Keratinocyte (primary cell): ENCODE data around the gene ATP5MC2. TPM values are rescaled to one million over a fixed set of nuclear protein-coding genes. Genes with fewer than 3 reads are reported as not detected.
"Not testable (repeated sequence)": the region's sequence is repeated elsewhere in the genome, so short reads cannot be mapped to it uniquely, and the experiment has no call there.

ENCODE experiments used
- DNase-seq: peaks from one replicate; pipeline ENCODE4 v3.0.0-alpha.2; 2011; ENCODE audit warnings: low read depth, missing footprints, low spot score
- FAIRE-seq: peaks from 2 replicates; lab custom pipeline; 2011; peaks lifted over from hg19 to GRCh38; lab: Jason Lieb, UNC
- H2AFZ ChIP-seq: 2 replicates; pipeline ENCODE4 v1.6.0; 2012; ENCODE audit warnings: low read length, control low read depth, inconsistent platforms; ENCODE audit not compliant: control insufficient read depth
- H3K27ac ChIP-seq: 2 replicates; pipeline ENCODE4 v1.5.1; 2011; ENCODE audit warnings: low read length; ENCODE audit not compliant: control insufficient read depth, insufficient read depth
- H3K27me3 ChIP-seq: 3 replicates; pipeline ENCODE4 v1.6.0; 2011; ENCODE audit warnings: low read length; ENCODE audit not compliant: control insufficient read depth, insufficient read depth; ENCODE audit errors: extremely low read depth
- H3K36me3 ChIP-seq, 2 experiments: 2 replicates in 1 of 2; 3 replicates in 1 of 2; pipeline ENCODE4 v1.5.1; 2011; ENCODE audit warnings: low read length in 2 of 2, mild to moderate bottlenecking in 1 of 2; ENCODE audit not compliant: control insufficient read depth in 2 of 2, insufficient read depth in 2 of 2; ENCODE audit errors: extremely low read depth in 1 of 2
- H3K4me1 ChIP-seq: 3 replicates; pipeline ENCODE4 v1.5.1; 2011; ENCODE audit warnings: low read length; ENCODE audit not compliant: control insufficient read depth, insufficient read depth; ENCODE audit errors: extremely low read depth
- H3K4me2 ChIP-seq: 3 replicates; pipeline ENCODE4 v1.6.0; 2011; ENCODE audit warnings: low read depth, low read length; ENCODE audit not compliant: control insufficient read depth, insufficient read depth; ENCODE audit errors: extremely low read depth
- H3K4me3 ChIP-seq, 3 experiments: fragments of 200-600 bp in 1 of 3; sonication (generic) in 1 of 3; 2 replicates in 2 of 3; 3 replicates in 1 of 3; pipeline ENCODE4 v1.5.1; 2011 to 2016; ENCODE audit warnings: low read length in 3 of 3, mild to moderate bottlenecking in 3 of 3, control low read depth in 2 of 3, inconsistent platforms in 1 of 3, low read depth in 1 of 3, mixed read lengths in 1 of 3, mixed run types in 1 of 3, moderate library complexity in 1 of 3; ENCODE audit not compliant: control insufficient read depth in 2 of 3, insufficient read depth in 2 of 3; ENCODE audit errors: extremely low read depth in 1 of 3
- H3K79me2 ChIP-seq: 2 replicates; pipeline ENCODE4 v1.6.0; 2012; ENCODE audit warnings: low read length; ENCODE audit not compliant: control insufficient read depth, insufficient read depth
- H3K9ac ChIP-seq: 3 replicates; pipeline ENCODE4 v1.6.0; 2011; ENCODE audit warnings: low read length; ENCODE audit not compliant: control insufficient read depth, insufficient read depth; ENCODE audit errors: extremely low read depth
- H3K9me1 ChIP-seq: 3 replicates; pipeline ENCODE4 v1.6.0; 2011; ENCODE audit warnings: low read length; ENCODE audit not compliant: control insufficient read depth, insufficient read depth; ENCODE audit errors: extremely low read depth
- H3K9me3 ChIP-seq: 2 replicates; pipeline ENCODE4 v1.5.1; 2012; ENCODE audit warnings: low read depth, low read length; ENCODE audit not compliant: control insufficient read depth
- H4K20me1 ChIP-seq: 3 replicates; pipeline ENCODE4 v1.6.0; 2011; ENCODE audit warnings: low read length; ENCODE audit not compliant: control insufficient read depth, insufficient read depth; ENCODE audit errors: extremely low read depth
- CTCF ChIP-seq, 3 experiments: IDR thresholded peaks in 1 of 3; conservative IDR thresholded peaks in 1 of 3; optimal IDR thresholded peaks in 1 of 3; 2 replicates in 2 of 3; 3 replicates in 1 of 3; pipeline versions ENCODE3 to v1.5.1; 2011; ENCODE audit warnings: low read length in 3 of 3, mild to moderate bottlenecking in 3 of 3, moderate library complexity in 2 of 3, control low read depth in 1 of 3, inconsistent platforms in 1 of 3; ENCODE audit not compliant: insufficient read depth in 2 of 3; ENCODE audit errors: extremely low read depth in 1 of 3
- EZH2 ChIP-seq: IDR thresholded peaks from one replicate; pipeline ENCODE4 v1.6.1; 2012; ENCODE audit warnings: inconsistent platforms, mild to moderate bottlenecking, low read length, moderate library complexity
- dilution Hi-C: fragments of 300-500 bp; cut with MboI; formaldehyde crosslinking; loops from one replicate; pipeline ENCODE4 v1.7.0; 2020; ENCODE audit warnings: low sequenced_read_pairs; ENCODE audit not compliant: extremely low pct_ligation_motif_present
- polyA plus RNA-seq, 5 experiments: library from polyadenylated mRNA; depleted of rRNA in 3 of 5; stranded (reverse) in 3 of 5; stranded (forward) in 1 of 5; unstranded in 1 of 5; fragments of >200 nt; gene quantifications; 1 replicate in 1 of 5; 2 replicates in 3 of 5; 3 replicates in 1 of 5; pipeline versions ENCODE4 v1.2.1 to v1.2.3, GENCODE V29; 2011 to 2012; ENCODE audit warnings: missing spikeins in 2 of 5, low read depth in 1 of 5, low replicate concordance in 1 of 5

Gene ATP5MC2
- polyA plus RNA-seq, 1 donor (not counting 4 experiments of a cell fraction or from before 2014, with no cell fraction given) = 138 TPM

- Histone ChIP-seq H3K9me1 (no peaks in the 10 kb centered on the region), H3K4me3 (no peak overlapping the region), H3K9me3 (no peaks in the 10 kb centered on the region), H3K36me3 (no peaks in the 10 kb centered on the region), H3K27me3 (no peaks in the 10 kb centered on the region), H3K79me2 (no peaks in the 10 kb centered on the region), H3K27ac (no peak overlapping the region), H4K20me1 (no peaks in the 10 kb centered on the region), H3K9ac (no peak overlapping the region), H3K4me2 (no peak overlapping the region), H3K4me1 (no peaks in the 10 kb centered on the region), H2AFZ (no peak overlapping the region)
- dilution Hi-C loops = no loop called here
- DNase-seq (no peak), FAIRE-seq (no peak)
- TF ChIP-seq EZH2 (no peak), CTCF (optimal IDR thresholded peaks at IDR 0.05 in 1 of 3, IDR thresholded peaks at IDR 0.05 in 1 of 3, conservative IDR thresholded peaks at IDR 0.05 in 1 of 3; ENCODE audit: extremely low read depth in 1 of 3, insufficient read depth in 2 of 3, low read length in 3 of 3) (no peak)
These were observed 37.8 kb downstream of the ATP5MC2 start for GRCh38 chr12:53638057-53638456.

- Histone ChIP-seq H3K4me3 (no peak overlapping the region), H3K36me3 (no peaks in the 10 kb centered on the region), H3K27me3 (no peaks in the 10 kb centered on the region), H2AFZ (no peak overlapping the region), H4K20me1 (no peaks in the 10 kb centered on the region), H3K27ac (no peak overlapping the region), H3K9me3 (no peaks in the 10 kb centered on the region), H3K4me2 (no peak overlapping the region), H3K9ac (no peak overlapping the region), H3K79me2 (no peaks in the 10 kb centered on the region), H3K4me1 (no peaks in the 10 kb centered on the region), H3K9me1 (no peaks in the 10 kb centered on the region)
- no peak for DNase-seq
- TF ChIP-seq CTCF (optimal IDR thresholded peaks at IDR 0.05 in 1 of 3, IDR thresholded peaks at IDR 0.05 in 1 of 3, conservative IDR thresholded peaks at IDR 0.05 in 1 of 3; ENCODE audit: extremely low read depth in 1 of 3, insufficient read depth in 2 of 3, low read length in 3 of 3) (no peak), EZH2 (no peak)
- dilution Hi-C loops = no loop called here
- no peak for FAIRE-seq
These were observed 39.2 kb downstream of the ATP5MC2 start for GRCh38 chr12:53636641-53637040.

- H3K27me3 ChIP-seq, H4K20me1 ChIP-seq, H3K4me3 ChIP-seq, FAIRE-seq, H3K79me2 ChIP-seq, H2AFZ ChIP-seq, H3K9ac ChIP-seq, dilution Hi-C loops, H3K27ac ChIP-seq, H3K9me3 ChIP-seq, H3K36me3 ChIP-seq, H3K9me1 ChIP-seq, H3K4me1 ChIP-seq, H3K4me2 ChIP-seq, DNase-seq: not testable (repeated sequence)
These were observed 40.2 kb downstream of the ATP5MC2 start for GRCh38 chr12:53635708-53636107.
